Neural cell (in vitro differentiated cells): Measurements from ENCODE around the gene TXNDC2. TPM values are rescaled to one million over a fixed set of nuclear protein-coding genes. Genes with fewer than 3 reads are reported as not detected.

ENCODE experiments used
- H2AFZ ChIP-seq: fragments of 200-600, 300-800 bp; sonication (generic), shearing (Covaris generic); 2 replicates; pipeline ENCODE4 v1.6.0; 2014; ENCODE audit warnings: low read depth, mild to moderate bottlenecking, antibody characterized with exemption, low read length, moderate library complexity
- H3F3A ChIP-seq: fragments of 200-600 bp; shearing (Covaris generic); 2 replicates; pipeline ENCODE4 v1.6.1; 2016; ENCODE audit warnings: mild to moderate bottlenecking, moderate library complexity, mixed read lengths, antibody characterized with exemption, low read length; ENCODE audit not compliant: insufficient read depth, poor library complexity, severe bottlenecking
- H3K27ac ChIP-seq: fragments of 200-600, 300-800 bp; sonication (generic), shearing (Covaris generic); 2 replicates; pipeline ENCODE4 v1.5.1; 2014; ENCODE audit warnings: mild to moderate bottlenecking, low read length, moderate library complexity
- H3K27me3 ChIP-seq: fragments of 300-800, 200-600 bp; sonication (generic), shearing (Covaris generic); 2 replicates; pipeline ENCODE4 v1.6.0; 2014; ENCODE audit warnings: mild to moderate bottlenecking, low read depth, low read length, moderate library complexity; ENCODE audit not compliant: insufficient read depth
- H3K36me3 ChIP-seq: fragments of 300-800, 200-600 bp; sonication (generic), shearing (Covaris generic); 2 replicates; pipeline ENCODE4 v1.5.1; 2014; ENCODE audit warnings: mild to moderate bottlenecking, antibody characterized with exemption, low read length, moderate library complexity; ENCODE audit not compliant: insufficient read depth
- H3K4me2 ChIP-seq: fragments of 300-800, 200-600 bp; sonication (generic), shearing (Covaris generic); 2 replicates; pipeline ENCODE4 v1.6.0; 2014; ENCODE audit warnings: mild to moderate bottlenecking, low read length
- H3K4me3 ChIP-seq: fragments of 300-800, 200-600 bp; sonication (generic), shearing (Covaris generic); 2 replicates; pipeline ENCODE4 v1.5.1; 2014; ENCODE audit warnings: mild to moderate bottlenecking, low read length, moderate library complexity
- H3K79me2 ChIP-seq: fragments of 200-600 bp; shearing (Covaris generic); replicated peaks from 2 replicates; pipeline ENCODE4 v1.6.0; 2014; ENCODE audit warnings: mild to moderate bottlenecking, low read length, moderate library complexity; ENCODE audit not compliant: insufficient read depth
- H3K9ac ChIP-seq: fragments of 300-800, 200-600 bp; sonication (generic), shearing (Covaris generic); 2 replicates; pipeline ENCODE4 v1.6.1; 2016; ENCODE audit warnings: mild to moderate bottlenecking, low read length, mixed read lengths
- H3K9me2 ChIP-seq: fragments of 200-600 bp; shearing (Covaris generic); 2 replicates; pipeline ENCODE4 v1.6.1; 2016; ENCODE audit warnings: mild to moderate bottlenecking, low read length, mixed read lengths; ENCODE audit not compliant: insufficient read depth
- H3K9me3 ChIP-seq: fragments of 200-600, 300-800 bp; sonication (generic), shearing (Covaris generic); 2 replicates; pipeline ENCODE4 v1.6.1; 2016; ENCODE audit warnings: mild to moderate bottlenecking, mixed run types, low read length, moderate library complexity, mixed read lengths
- H4K20me1 ChIP-seq: fragments of 200-600 bp; shearing (Covaris generic); 2 replicates; pipeline ENCODE4 v1.6.1; 2016; ENCODE audit warnings: mild to moderate bottlenecking, mixed run types; ENCODE audit not compliant: insufficient read depth
- CTCF ChIP-seq: fragments of 450-650 bp; IDR thresholded peaks from 2 replicates; pipeline ENCODE4 v1.5.1; 2014; ENCODE audit warnings: antibody characterized with exemption, mild to moderate bottlenecking, moderate library complexity; ENCODE audit not compliant: poor library complexity, severe bottlenecking
- EP300 ChIP-seq: fragments of 450-650 bp; conservative IDR thresholded peaks from 2 replicates; pipeline ENCODE4 v1.6.1; 2014; ENCODE audit warnings: antibody characterized with exemption, mild to moderate bottlenecking, moderate library complexity; ENCODE audit not compliant: poor library complexity, severe bottlenecking
- EZH2 ChIP-seq: fragments of 200-600, 300-800 bp; shearing (Covaris generic), sonication (generic); IDR thresholded peaks from 2 replicates; pipeline ENCODE4 v1.6.1; 2014; ENCODE audit warnings: antibody characterized with exemption, low read length, borderline replicate concordance, mild to moderate bottlenecking; ENCODE audit not compliant: insufficient read depth, poor library complexity, severe bottlenecking
- MXI1 ChIP-seq: fragments of 450-650 bp; conservative IDR thresholded peaks from 2 replicates; pipeline ENCODE4 v1.6.1; 2014; ENCODE audit warnings: antibody characterized with exemption, mild to moderate bottlenecking; ENCODE audit not compliant: poor library complexity, severe bottlenecking
- POLR2AphosphoS5 ChIP-seq: IDR thresholded peaks from 2 replicates; pipeline ENCODE4 v1.6.1; 2012
- RAD21 ChIP-seq: fragments of 450-650 bp; conservative IDR thresholded peaks from 2 replicates; pipeline ENCODE4 v1.6.1; 2014; ENCODE audit warnings: antibody characterized with exemption, mild to moderate bottlenecking, moderate library complexity
- REST ChIP-seq: IDR thresholded peaks from 2 replicates; pipeline ENCODE4 v1.6.1; 2012; ENCODE audit warnings: borderline replicate concordance
- SMC3 ChIP-seq: fragments of 450-650 bp; conservative IDR thresholded peaks from 2 replicates; pipeline ENCODE4 v1.6.1; 2014; ENCODE audit warnings: antibody characterized with exemption, mild to moderate bottlenecking, moderate library complexity; ENCODE audit not compliant: poor library complexity
- TAF1 ChIP-seq: IDR thresholded peaks from 2 replicates; pipeline ENCODE4 v1.6.1; 2012; ENCODE audit warnings: low read depth
- polyA plus RNA-seq: library from polyadenylated mRNA; depleted of rRNA; stranded (reverse); fragments of >200 nt; gene quantifications from 2 replicates; pipeline ENCODE4 v1.2.3, GENCODE V29; 2014

Gene TXNDC2
- polyA plus RNA-seq, 1 donor from 2014 or later = 0.41 TPM

- Histone ChIP-seq H2AFZ (no peak overlapping the region), H3K4me3 (peak overlapping the region; percentile 91), H3K27me3 (no peaks in the 10 kb centered on the region), H3K79me2 (peaks cover 57% of the 10 kb centered on the region), H3K9me2 (no peaks in the 10 kb centered on the region), H3K4me2 (peak overlapping the region; percentile 98), H3K36me3 (no peaks in the 10 kb centered on the region), H4K20me1 (peaks cover 32% of the 10 kb centered on the region), H3K9ac (peak overlapping the region; percentile 97), H3F3A (no peaks in the 10 kb centered on the region), H3K27ac (peak overlapping the region; percentile 69), H3K9me3 (no peaks in the 10 kb centered on the region)
- no peak for TF ChIP-seq REST
- TF ChIP-seq TAF1 = no peak
- TF ChIP-seq EP300 = no peak
- TF ChIP-seq EZH2 = no peak
- TF ChIP-seq RAD21 = no peak
- no peak for TF ChIP-seq POLR2AphosphoS5
- TF ChIP-seq MXI1 = no peak
- TF ChIP-seq CTCF = no peak
- no peak for TF ChIP-seq SMC3
These were observed 29.7 kb downstream of the TXNDC2 start for GRCh38 chr18:9915291-9916076.

- Histone ChIP-seq H3K79me2 (peaks cover 64% of the 10 kb centered on the region), H4K20me1 (peaks cover 37% of the 10 kb centered on the region), H3K27ac (no peak overlapping the region), H3K4me3 (peak overlapping the region; percentile 91), H3K4me2 (peak overlapping the region; percentile 98), H3K36me3 (no peaks in the 10 kb centered on the region), H2AFZ (no peak overlapping the region), H3K9me3 (no peaks in the 10 kb centered on the region), H3K9ac (peak overlapping the region; percentile 97), H3K9me2 (no peaks in the 10 kb centered on the region), H3F3A (no peaks in the 10 kb centered on the region), H3K27me3 (no peaks in the 10 kb centered on the region)
- TF ChIP-seq TAF1 (no peak), EZH2 (no peak), POLR2AphosphoS5 (no peak), RAD21 (no peak), EP300 (no peak), SMC3 (no peak), REST (no peak), MXI1 (no peak), CTCF (no peak)
These were observed 30.4 kb downstream of the TXNDC2 start for GRCh38 chr18:9916077-9916639.
